D341Med (cell line): ENCODE data around the gene EMID1.
"Not testable (repeated sequence)": the region's sequence is repeated elsewhere in the genome, so short reads cannot be mapped to it uniquely, and the experiment has no call there.

ENCODE experiments used
- DNase-seq: peaks from one replicate; pipeline ENCODE4 v3.0.0; 2012; ENCODE audit warnings: low spot score

The EMID1 gene

GRCh38 chr22:29231971-29232959 lies 26.6 kb downstream of the EMID1 start:
- DNase-seq, result peak; percentile 30

GRCh38 chr22:29233277-29233877 lies 27.7 kb downstream of the EMID1 start:
- DNase-seq, result peak; percentile 24

GRCh38 chr22:29240481-29240880 lies 34.8 kb downstream of the EMID1 start:
- not testable (repeated sequence) for DNase-seq

GRCh38 chr22:29243874-29244446 lies 38.3 kb downstream of the EMID1 start:
- no peak for DNase-seq

- peak; percentile 34 for DNase-seq
These were observed 39.3 kb downstream of the EMID1 start for GRCh38 chr22:29244785-29245625.

GRCh38 chr22:29245626-29246385 lies 40.1 kb downstream of the EMID1 start:
- DNase-seq, result peak; percentile 87

GRCh38 chr22:29247891-29248290 lies 42.2 kb downstream of the EMID1 start:
- DNase-seq, result not testable (repeated sequence)

- no peak for DNase-seq
These were observed 45.6 kb downstream of the EMID1 start for GRCh38 chr22:29251265-29251664.

- DNase-seq, result peak; percentile 19
These were observed 46.5 kb downstream of the EMID1 start for GRCh38 chr22:29251981-29252911.

GRCh38 chr22:29253561-29254285 lies 48.0 kb downstream of the EMID1 start:
- peak; percentile 60 for DNase-seq

- DNase-seq, result no peak
These were observed 48.6 kb downstream of the EMID1 start for GRCh38 chr22:29254286-29254660.

GRCh38 chr22:29255064-29255621 lies 49.4 kb downstream of the EMID1 start:
- peak; percentile 22 for DNase-seq

- peak; percentile 30 for DNase-seq
These were observed 51.1 kb downstream of the EMID1 start for GRCh38 chr22:29256606-29257325.

GRCh38 chr22:29257751-29258181 lies 52.1 kb downstream of the EMID1 start:
- peak; percentile 28 for DNase-seq

GRCh38 chr22:29258407-29259252 lies 52.9 kb downstream of the EMID1 start:
- DNase-seq, result peak; percentile 47

- DNase-seq, result peak; percentile 46
These were observed 53.7 kb downstream of the EMID1 start for GRCh38 chr22:29259253-29259899.
